Stomach smooth muscle (tissue), 2 donors: ENCODE data around the gene NMUR1.

ENCODE experiments used
- H3K27ac ChIP-seq: one replicate; pipeline ENCODE4 v1.7.0; 2013; ENCODE audit warnings: mild to moderate bottlenecking, low read length, inconsistent platforms
- H3K27me3 ChIP-seq, 2 donors: one replicate each; pipeline ENCODE4 v1.7.0; 2013; ENCODE audit warnings: low read length in 2 of 2; ENCODE audit not compliant: insufficient read depth in 2 of 2, control insufficient read depth in 1 of 2
- H3K36me3 ChIP-seq, 2 donors: one replicate each; pipeline ENCODE4 v1.7.0; 2013; ENCODE audit warnings: low read length in 2 of 2; ENCODE audit not compliant: control insufficient read depth in 2 of 2, insufficient read depth in 2 of 2
- H3K4me1 ChIP-seq: one replicate; pipeline ENCODE4 v1.7.0; 2013; ENCODE audit warnings: low read length; ENCODE audit not compliant: control insufficient read depth, insufficient read depth
- H3K4me3 ChIP-seq, 2 donors: one replicate each; pipeline ENCODE4 v1.7.0; 2013; ENCODE audit warnings: low read length in 2 of 2
- H3K9ac ChIP-seq, 2 donors: one replicate each; pipeline ENCODE4 v1.7.0; 2013; ENCODE audit warnings: low read length in 2 of 2, mild to moderate bottlenecking in 1 of 2
- H3K9me3 ChIP-seq, 2 donors: one replicate each; pipeline ENCODE4 v1.7.0; 2013; ENCODE audit warnings: low read length in 2 of 2; ENCODE audit not compliant: control insufficient read depth in 2 of 2
- donor health status: healthy.
- donor health status: Pancreatic carcinoma.

The NMUR1 gene

GRCh38 chr2:231524477-231525247, 5.6 kb downstream of the NMUR1 start:
- H3K27me3 ChIP-seq: no peaks in the 10 kb centered on the region
- peaks cover 12% of the 10 kb centered on the region for H3K4me1 ChIP-seq
- H3K9me3 ChIP-seq: no peaks in the 10 kb centered on the region
- no peak overlapping the region for H3K27ac ChIP-seq
- H3K4me3 ChIP-seq: no peak overlapping the region
- H3K9ac ChIP-seq: no peak overlapping the region
- no peaks in the 10 kb centered on the region for H3K36me3 ChIP-seq

GRCh38 chr2:231523451-231524285, 6.6 kb downstream of the NMUR1 start:
- Histone ChIP-seq H3K36me3 (no peaks in the 10 kb centered on the region), H3K9me3 (no peaks in the 10 kb centered on the region), H3K27ac (no peak overlapping the region), H3K4me1 (peaks cover 10% of the 10 kb centered on the region), H3K4me3 (no peak overlapping the region), H3K27me3 (no peaks in the 10 kb centered on the region), H3K9ac (no peak overlapping the region)

GRCh38 chr2:231522418-231523180, 7.6 kb downstream of the NMUR1 start:
- Histone ChIP-seq H3K4me3 (no peak overlapping the region), H3K36me3 (no peaks in the 10 kb centered on the region), H3K27ac (no peak overlapping the region), H3K27me3 (no peaks in the 10 kb centered on the region), H3K4me1 (peaks cover 5% of the 10 kb centered on the region), H3K9ac (no peak overlapping the region), H3K9me3 (no peaks in the 10 kb centered on the region)

- Histone ChIP-seq H3K9ac (no peak overlapping the region), H3K4me1 (peaks cover 5% of the 10 kb centered on the region), H3K36me3 (no peaks in the 10 kb centered on the region), H3K27ac (no peak overlapping the region), H3K9me3 (no peaks in the 10 kb centered on the region), H3K27me3 (no peaks in the 10 kb centered on the region), H3K4me3 (no peak overlapping the region)
These were observed 8.8 kb downstream of the NMUR1 start for GRCh38 chr2:231521443-231521842.

- Histone ChIP-seq H3K4me3 (no peak overlapping the region), H3K4me1 (peaks cover 6% of the 10 kb centered on the region), H3K9ac (no peak overlapping the region), H3K36me3 (no peaks in the 10 kb centered on the region), H3K27ac (no peak overlapping the region), H3K9me3 (no peaks in the 10 kb centered on the region), H3K27me3 (no peaks in the 10 kb centered on the region)
These were observed 10.2 kb downstream of the NMUR1 start for GRCh38 chr2:231519975-231520555.

GRCh38 chr2:231518771-231519170, 11.5 kb downstream of the NMUR1 start:
- H3K9ac ChIP-seq: no peak overlapping the region
- no peaks in the 10 kb centered on the region for H3K27me3 ChIP-seq
- peaks cover 15% of the 10 kb centered on the region for H3K4me1 ChIP-seq
- no peaks in the 10 kb centered on the region for H3K9me3 ChIP-seq
- no peaks in the 10 kb centered on the region for H3K36me3 ChIP-seq
- H3K27ac ChIP-seq: no peak overlapping the region
- H3K4me3 ChIP-seq: no peak overlapping the region

- H3K27ac ChIP-seq: no peak overlapping the region
- H3K9ac ChIP-seq: no peak overlapping the region
- no peaks in the 10 kb centered on the region for H3K27me3 ChIP-seq
- no peak overlapping the region for H3K4me3 ChIP-seq
- no peaks in the 10 kb centered on the region for H3K9me3 ChIP-seq
- no peaks in the 10 kb centered on the region for H3K36me3 ChIP-seq
- peaks cover 11% of the 10 kb centered on the region for H3K4me1 ChIP-seq
These were observed 14.6 kb downstream of the NMUR1 start for GRCh38 chr2:231515603-231516002.

GRCh38 chr2:231514951-231515297, 15.3 kb downstream of the NMUR1 start:
- Histone ChIP-seq H3K4me3 (peak overlapping the region; percentile 86 to 95), H3K27me3 (no peaks in the 10 kb centered on the region), H3K9ac (peak overlapping the region; percentile 89 to 99), H3K9me3 (no peaks in the 10 kb centered on the region), H3K4me1 (peaks cover 11% of the 10 kb centered on the region), H3K27ac (peak overlapping the region; percentile 71), H3K36me3 (no peaks in the 10 kb centered on the region)

GRCh38 chr2:231514225-231514950, 15.9 kb downstream of the NMUR1 start:
- no peaks in the 10 kb centered on the region for H3K36me3 ChIP-seq

GRCh38 chr2:231513746-231514224, 16.5 kb downstream of the NMUR1 start:
- Histone ChIP-seq H3K4me3 (peak overlapping the region; percentile 86 to 92), H3K27me3 (no peaks in the 10 kb centered on the region), H3K36me3 (no peaks in the 10 kb centered on the region), H3K9me3 (no peaks in the 10 kb centered on the region), H3K4me1 (peaks cover 11% of the 10 kb centered on the region), H3K27ac (peak overlapping the region; percentile 76), H3K9ac (peak overlapping the region; percentile 82 to 99)

More at GRCh38 chr2:231514225-231514950, 15.9 kb downstream of the NMUR1 start:
- peak overlapping the region; percentile 86 to 95 for H3K4me3 ChIP-seq
- no peaks in the 10 kb centered on the region for H3K9me3 ChIP-seq
- H3K4me1 ChIP-seq: peaks cover 11% of the 10 kb centered on the region
- H3K9ac ChIP-seq: peak overlapping the region; percentile 89 to 99
- peak overlapping the region; percentile 76 for H3K27ac ChIP-seq
- H3K27me3 ChIP-seq: no peaks in the 10 kb centered on the region
